BLaER1 (cell line): ENCODE results near the gene CPB1.

Experiments used
- H3K27ac ChIP-seq: shearing (Covaris generic); formaldehyde crosslinking; 2 replicates; pipeline ENCODE4 v1.8.1; 2022
- H3K27me3 ChIP-seq: shearing (Covaris generic); formaldehyde crosslinking; 2 replicates; pipeline ENCODE4 v1.8.1; 2022
- H3K36me3 ChIP-seq: shearing (Covaris generic); formaldehyde crosslinking; 2 replicates; pipeline ENCODE4 v1.8.1; 2022
- H3K4me1 ChIP-seq: shearing (Covaris generic); formaldehyde crosslinking; 2 replicates; pipeline ENCODE4 v1.8.1; 2022
- H3K4me2 ChIP-seq: shearing (Covaris generic); formaldehyde crosslinking; 2 replicates; pipeline ENCODE4 v1.8.1; 2022
- H3K4me3 ChIP-seq: shearing (Covaris generic); formaldehyde crosslinking; 2 replicates; pipeline ENCODE4 v1.8.1; 2022
- H3K9ac ChIP-seq: shearing (Covaris generic); formaldehyde crosslinking; 2 replicates; pipeline ENCODE4 v1.8.1; 2022
- H3K9me3 ChIP-seq: shearing (Covaris generic); formaldehyde crosslinking; 2 replicates; pipeline ENCODE4 v1.8.1; 2022
- H4K20me1 ChIP-seq: shearing (Covaris generic); formaldehyde crosslinking; 2 replicates; pipeline ENCODE4 v1.8.1; 2022
- Cebpa-rat ChIP-seq: shearing (Covaris generic); IDR thresholded peaks from 2 replicates; pipeline ENCODE4 v1.8.1; 2022

The CPB1 gene

GRCh38 chr3:148797795-148798194 lies 29.8 kb upstream of the CPB1 start:
- no peak overlapping the region for H3K27ac ChIP-seq
- no peak overlapping the region for H3K4me3 ChIP-seq
- H3K27me3 ChIP-seq = no peaks in the 10 kb centered on the region
- no peaks in the 10 kb centered on the region for H3K36me3 ChIP-seq
- no peak for TF ChIP-seq Cebpa-rat
- H3K9me3 ChIP-seq = no peaks in the 10 kb centered on the region
- H4K20me1 ChIP-seq = no peaks in the 10 kb centered on the region
- no peaks in the 10 kb centered on the region for H3K4me1 ChIP-seq
- no peak overlapping the region for H3K9ac ChIP-seq
- no peak overlapping the region for H3K4me2 ChIP-seq

- Histone ChIP-seq H3K27me3 (no peaks in the 10 kb centered on the region), H4K20me1 (no peaks in the 10 kb centered on the region), H3K4me1 (no peaks in the 10 kb centered on the region), H3K4me2 (no peak overlapping the region), H3K9ac (no peak overlapping the region), H3K4me3 (no peak overlapping the region), H3K36me3 (no peaks in the 10 kb centered on the region), H3K27ac (no peak overlapping the region), H3K9me3 (no peaks in the 10 kb centered on the region)
- TF ChIP-seq Cebpa-rat = no peak
Observed at GRCh38 chr3:148800414-148800813, 27.2 kb upstream of the CPB1 start.

- no peaks in the 10 kb centered on the region for H4K20me1 ChIP-seq
- H3K36me3 ChIP-seq = no peaks in the 10 kb centered on the region
- H3K4me2 ChIP-seq = no peak overlapping the region
- no peak overlapping the region for H3K4me3 ChIP-seq
- no peak overlapping the region for H3K9ac ChIP-seq
- H3K27ac ChIP-seq = no peak overlapping the region
- no peaks in the 10 kb centered on the region for H3K27me3 ChIP-seq
- H3K4me1 ChIP-seq = no peaks in the 10 kb centered on the region
- no peak for TF ChIP-seq Cebpa-rat
- H3K9me3 ChIP-seq = peaks cover 5% of the 10 kb centered on the region; the same call in 1 of the 2 replicates
Observed at GRCh38 chr3:148809835-148810234, 17.8 kb upstream of the CPB1 start.

- Histone ChIP-seq H3K27me3 (no peaks in the 10 kb centered on the region), H3K9ac (no peak overlapping the region), H3K36me3 (no peaks in the 10 kb centered on the region), H3K4me1 (no peaks in the 10 kb centered on the region), H3K4me2 (no peak overlapping the region), H3K27ac (no peak overlapping the region), H4K20me1 (no peaks in the 10 kb centered on the region), H3K4me3 (no peak overlapping the region), H3K9me3 (peaks cover 5% of the 10 kb centered on the region; the same call in 1 of the 2 replicates)
- no peak for TF ChIP-seq Cebpa-rat
Observed at GRCh38 chr3:148815316-148816110, 12.1 kb upstream of the CPB1 start.

- Histone ChIP-seq H3K4me1 (no peaks in the 10 kb centered on the region), H3K27me3 (no peaks in the 10 kb centered on the region), H3K4me2 (no peak overlapping the region), H3K36me3 (no peaks in the 10 kb centered on the region), H3K9me3 (peaks cover 4% of the 10 kb centered on the region; the same call in 1 of the 2 replicates), H3K4me3 (no peak overlapping the region), H4K20me1 (no peaks in the 10 kb centered on the region), H3K27ac (no peak overlapping the region), H3K9ac (no peak overlapping the region)
- no peak for TF ChIP-seq Cebpa-rat
Observed at GRCh38 chr3:148816427-148816826, 11.2 kb upstream of the CPB1 start.

GRCh38 chr3:148816981-148817525 lies 10.6 kb upstream of the CPB1 start:
- no peaks in the 10 kb centered on the region for H3K4me1 ChIP-seq
- no peaks in the 10 kb centered on the region for H3K36me3 ChIP-seq
- H3K4me2 ChIP-seq = no peak overlapping the region
- TF ChIP-seq Cebpa-rat = no peak
- no peaks in the 10 kb centered on the region for H3K27me3 ChIP-seq
- no peaks in the 10 kb centered on the region for H3K9me3 ChIP-seq
- H3K9ac ChIP-seq = no peak overlapping the region
- H3K4me3 ChIP-seq = no peak overlapping the region
- no peak overlapping the region for H3K27ac ChIP-seq
- H4K20me1 ChIP-seq = no peaks in the 10 kb centered on the region

- Histone ChIP-seq H3K4me1 (no peaks in the 10 kb centered on the region), H3K9me3 (no peaks in the 10 kb centered on the region), H3K4me3 (no peak overlapping the region), H4K20me1 (no peaks in the 10 kb centered on the region), H3K4me2 (no peak overlapping the region), H3K36me3 (no peaks in the 10 kb centered on the region), H3K27ac (no peak overlapping the region), H3K27me3 (no peaks in the 10 kb centered on the region), H3K9ac (no peak overlapping the region)
- no peak for TF ChIP-seq Cebpa-rat
Observed at GRCh38 chr3:148820361-148821245, 7.0 kb upstream of the CPB1 start.

- no peaks in the 10 kb centered on the region for H3K9me3 ChIP-seq
- H3K36me3 ChIP-seq = no peaks in the 10 kb centered on the region
- no peaks in the 10 kb centered on the region for H3K27me3 ChIP-seq
- TF ChIP-seq Cebpa-rat = no peak
- H3K4me2 ChIP-seq = no peak overlapping the region
- no peak overlapping the region for H3K4me3 ChIP-seq
- H3K27ac ChIP-seq = no peak overlapping the region
- no peaks in the 10 kb centered on the region for H4K20me1 ChIP-seq
- H3K9ac ChIP-seq = no peak overlapping the region
- H3K4me1 ChIP-seq = no peaks in the 10 kb centered on the region
Observed at GRCh38 chr3:148823026-148823425, 4.6 kb upstream of the CPB1 start.

GRCh38 chr3:148825476-148825875 lies 2.1 kb upstream of the CPB1 start:
- no peak overlapping the region for H3K4me2 ChIP-seq
- H3K27ac ChIP-seq = no peak overlapping the region
- H3K9me3 ChIP-seq = no peaks in the 10 kb centered on the region
- H3K27me3 ChIP-seq = no peaks in the 10 kb centered on the region
- no peaks in the 10 kb centered on the region for H3K36me3 ChIP-seq
- no peaks in the 10 kb centered on the region for H3K4me1 ChIP-seq
- no peak for TF ChIP-seq Cebpa-rat
- H3K9ac ChIP-seq = no peak overlapping the region
- no peak overlapping the region for H3K4me3 ChIP-seq
- no peaks in the 10 kb centered on the region for H4K20me1 ChIP-seq
